ENCODE measurements around the gene GGTA1.

The GGTA1 gene

GRCh38 chr9:121499177-121499426 is 542 bp downstream of the GGTA1 start:
- DNase-seq (ENCODE audit: low read depth), result no peak

- DNase-seq (ENCODE audit: low read depth), result peak; percentile 65
Observed at GRCh38 chr9:121498487-121499176, 1.0 kb downstream of the GGTA1 start.

- DNase-seq (ENCODE audit: low read depth), result peak; percentile 79
Observed at GRCh38 chr9:121498150-121498486, 1.5 kb downstream of the GGTA1 start.

GRCh38 chr9:121495976-121496375 is 3.7 kb downstream of the GGTA1 start:
- no peak for DNase-seq (ENCODE audit: low read depth)

GRCh38 chr9:121494192-121494591 is 5.5 kb downstream of the GGTA1 start:
- DNase-seq (ENCODE audit: low read depth), result no peak

- no peak for DNase-seq (ENCODE audit: low read depth)
Observed at GRCh38 chr9:121491111-121491510, 8.5 kb downstream of the GGTA1 start.

GRCh38 chr9:121489344-121489743 is 10.3 kb downstream of the GGTA1 start:
- no peak for DNase-seq (ENCODE audit: low read depth)

- no peak for DNase-seq (ENCODE audit: low read depth)
Observed at GRCh38 chr9:121486043-121486442, 13.6 kb downstream of the GGTA1 start.

GRCh38 chr9:121485623-121486022 is 14.0 kb downstream of the GGTA1 start:
- DNase-seq (ENCODE audit: low read depth), result no peak

GRCh38 chr9:121484651-121485446 is 14.8 kb downstream of the GGTA1 start:
- no peak for DNase-seq (ENCODE audit: low read depth)

- DNase-seq (ENCODE audit: low read depth), result no peak
Observed at GRCh38 chr9:121483473-121484031, 16.1 kb downstream of the GGTA1 start.

GRCh38 chr9:121483049-121483448 is 16.6 kb downstream of the GGTA1 start:
- DNase-seq (ENCODE audit: low read depth), result no peak

- DNase-seq (ENCODE audit: low read depth), result no peak
Observed at GRCh38 chr9:121478816-121479676, 20.6 kb downstream of the GGTA1 start.

- no peak for DNase-seq (ENCODE audit: low read depth)
Observed at GRCh38 chr9:121476156-121476555, 23.5 kb downstream of the GGTA1 start.

GRCh38 chr9:121474231-121474947 is 25.3 kb downstream of the GGTA1 start:
- no peak for DNase-seq (ENCODE audit: low read depth)

GRCh38 chr9:121473229-121473628 is 26.4 kb downstream of the GGTA1 start:
- DNase-seq (ENCODE audit: low read depth), result no peak

- DNase-seq (ENCODE audit: low read depth), result no peak
Observed at GRCh38 chr9:121472446-121472845, 27.2 kb downstream of the GGTA1 start.

- no peak for DNase-seq (ENCODE audit: low read depth)
Observed at GRCh38 chr9:121466142-121466541, 33.5 kb downstream of the GGTA1 start.

- DNase-seq (ENCODE audit: low read depth), result no peak
Observed at GRCh38 chr9:121464968-121465367, 34.7 kb downstream of the GGTA1 start.

GRCh38 chr9:121463026-121463807 is 36.4 kb downstream of the GGTA1 start:
- peak; percentile 41 for DNase-seq (ENCODE audit: low read depth)

- no peak for DNase-seq (ENCODE audit: low read depth)
Observed at GRCh38 chr9:121459513-121459912, 40.1 kb downstream of the GGTA1 start.
